Upper lobe of right lung (tissue), 1 donor: ENCODE measurements around the gene GRIK2. TPM values are rescaled to one million over a fixed set of nuclear protein-coding genes. Genes with fewer than 3 reads are reported as not detected.

ENCODE experiments used
- ATAC-seq: fragments of 200-7000 bp; cut with Tn5 transposase; one replicate; pipeline ENCODE4 v1.9.1; 2020; ENCODE audit warnings: mild to moderate bottlenecking, moderate library complexity
- DNase-seq: peaks from one replicate; pipeline ENCODE4 v3.0.0-alpha.2; 2020
- H3K27ac ChIP-seq: fragments of 200-600 bp; one replicate; pipeline ENCODE4 v1.8.0; 2022
- H3K27me3 ChIP-seq: fragments of 200-600 bp; one replicate; pipeline ENCODE4 v1.8.0; 2022; ENCODE audit warnings: mild to moderate bottlenecking
- H3K36me3 ChIP-seq: fragments of 200-600 bp; one replicate; pipeline ENCODE4 v1.8.0; 2022
- H3K4me1 ChIP-seq: fragments of 200-600 bp; one replicate; pipeline ENCODE4 v1.8.0; 2022
- H3K4me3 ChIP-seq: fragments of 200-600 bp; one replicate; pipeline ENCODE4 v1.8.0; 2022; ENCODE audit warnings: mild to moderate bottlenecking
- H3K9me3 ChIP-seq: fragments of 200-600 bp; one replicate; pipeline ENCODE4 v1.8.0; 2022
- CTCF ChIP-seq: fragments of 200-600 bp; IDR thresholded peaks from one replicate; pipeline ENCODE4 v1.8.0; 2022; ENCODE audit warnings: antibody characterized with exemption
- intact Hi-C: fragments of 100-400 bp; cut with DNase I; formaldehyde crosslinking; loops from one replicate; pipeline ENCODE4 v1.11.0; 2022
- total RNA-seq: library from RNA; stranded (reverse); fragmentation: NEBNext Ultra II Directional; extraction: Animal tissue kit (Norgen Biotek cat#: 25700); gene quantifications from one replicate; pipeline ENCODE4 v1.2.1, GENCODE V29; 2021
- donor health status: DM: no; HTN: yes; CAD: no; lungs with severe emphysema.

Gene GRIK2
- total RNA-seq, 1 donor from 2014 or later, result 0.38 TPM

- Histone ChIP-seq H3K27ac (no peak overlapping the region), H3K9me3 (no peaks in the 10 kb centered on the region), H3K36me3 (no peaks in the 10 kb centered on the region), H3K4me1 (no peaks in the 10 kb centered on the region), H3K27me3 (no peaks in the 10 kb centered on the region), H3K4me3 (no peak overlapping the region)
- intact Hi-C loops, result no loop called here
- DNase-seq, result no peak
- ATAC-seq, result no peak
- TF ChIP-seq CTCF, result no peak
Measured at GRCh38 chr6:101458826-101459225, 65.3 kb downstream of the GRIK2 start.

GRCh38 chr6:101462576-101462975 is 69.1 kb downstream of the GRIK2 start:
- H3K9me3 ChIP-seq, result no peaks in the 10 kb centered on the region
- H3K27me3 ChIP-seq, result no peaks in the 10 kb centered on the region
- no peak overlapping the region for H3K4me3 ChIP-seq
- no peak overlapping the region for H3K27ac ChIP-seq
- no peaks in the 10 kb centered on the region for H3K4me1 ChIP-seq
- intact Hi-C loops, result no loop called here
- ATAC-seq (no peak), DNase-seq (no peak)
- no peaks in the 10 kb centered on the region for H3K36me3 ChIP-seq
- no peak for TF ChIP-seq CTCF

GRCh38 chr6:101465863-101466262 is 72.4 kb downstream of the GRIK2 start:
- H3K4me1 ChIP-seq, result no peaks in the 10 kb centered on the region
- intact Hi-C loops, result no loop called here

GRCh38 chr6:101477436-101477835 is 83.9 kb downstream of the GRIK2 start:
- H3K27me3 ChIP-seq, result no peaks in the 10 kb centered on the region
- H3K36me3 ChIP-seq, result no peaks in the 10 kb centered on the region
- DNase-seq (no peak), ATAC-seq (no peak)
- TF ChIP-seq CTCF, result no peak
- no peaks in the 10 kb centered on the region for H3K4me1 ChIP-seq
- no peak overlapping the region for H3K27ac ChIP-seq
- H3K9me3 ChIP-seq, result no peaks in the 10 kb centered on the region
- no peak overlapping the region for H3K4me3 ChIP-seq
- intact Hi-C loops, result no loop called here

More at GRCh38 chr6:101465863-101466262, 72.4 kb downstream of the GRIK2 start:
- no peaks in the 10 kb centered on the region for H3K36me3 ChIP-seq
- no peak for TF ChIP-seq CTCF
- no peaks in the 10 kb centered on the region for H3K27me3 ChIP-seq
- no peak overlapping the region for H3K27ac ChIP-seq
- ATAC-seq, result no peak
- no peaks in the 10 kb centered on the region for H3K9me3 ChIP-seq
- H3K4me3 ChIP-seq, result no peak overlapping the region
- DNase-seq, result no peak

GRCh38 chr6:101478891-101479290 is 85.4 kb downstream of the GRIK2 start:
- Histone ChIP-seq H3K36me3 (no peaks in the 10 kb centered on the region), H3K27ac (no peak overlapping the region), H3K4me1 (no peaks in the 10 kb centered on the region), H3K27me3 (no peaks in the 10 kb centered on the region), H3K9me3 (no peaks in the 10 kb centered on the region), H3K4me3 (no peak overlapping the region)
- ATAC-seq (no peak), DNase-seq (no peak)
- TF ChIP-seq CTCF, result no peak
- intact Hi-C loops, result no loop called here

- TF ChIP-seq CTCF, result no peak
- Histone ChIP-seq H3K27ac (no peak overlapping the region), H3K27me3 (no peaks in the 10 kb centered on the region), H3K36me3 (no peaks in the 10 kb centered on the region), H3K9me3 (no peaks in the 10 kb centered on the region), H3K4me1 (no peaks in the 10 kb centered on the region), H3K4me3 (no peak overlapping the region)
- no peak for DNase-seq
- intact Hi-C loops, result no loop called here
- no peak for ATAC-seq
Measured at GRCh38 chr6:101482606-101483005, 89.1 kb downstream of the GRIK2 start.
